Lower leg skin (tissue), 4 donors: ENCODE measurements around the gene CMBL. TPM values are rescaled to one million over a fixed set of nuclear protein-coding genes. Genes with fewer than 3 reads are reported as not detected.

ENCODE experiments used
- DNase-seq, 2 donors: peaks; one replicate each; pipeline ENCODE4 v3.0.0-alpha.2; 2019; ENCODE audit warnings: low spot score in 2 of 2
- H3K4me3 ChIP-seq: fragments of 200-600 bp; sonication (generic); 2 replicates; pipeline ENCODE4 v1.5.1; 2017; ENCODE audit warnings: mild to moderate bottlenecking, low read depth; ENCODE audit not compliant: poor library complexity, severe bottlenecking
- POLR2A ChIP-seq, 2 donors: fragments of 450-650 bp; IDR thresholded peaks; one replicate each; pipeline ENCODE4 v1.6.1; 2016 to 2017; ENCODE audit warnings: antibody characterized with exemption in 2 of 2, mild to moderate bottlenecking in 1 of 2, moderate library complexity in 1 of 2
- WGBS, 2 donors: methylation state at CpG; one replicate each; pipeline ENCODE4 v1.1.5; 2018; 5-methylcytosine and 5-hydroxymethylcytosine counted together
- intact Hi-C: fragments of 100-400 bp; cut with DNase I; formaldehyde crosslinking; loops from one replicate; pipeline ENCODE4 v1.15.0; 2023; ENCODE audit warnings: low total_unique reads
- total RNA-seq, 4 donors: library from RNA; depleted of rRNA; stranded (reverse); fragments of >200 nt; gene quantifications; one replicate each; pipeline ENCODE4 v1.1.0, GENCODE V29; 2016
- TF ChIP-seq, protein P1 (sequence below), 3 donors: fragments of 450-650 bp; IDR thresholded peaks; one replicate each; pipeline ENCODE4 v1.5.1; 2016; ENCODE audit warnings: antibody characterized with exemption in 3 of 3, mild to moderate bottlenecking in 3 of 3, moderate library complexity in 2 of 3

CMBL gene
- total RNA-seq, 4 donors from 2014 or later: 1.8 to 3.2 (median 2.4) TPM

GRCh38 chr5:10339958-10340357 is 32.3 kb upstream of the CMBL start:
- H3K4me3 ChIP-seq: no peak overlapping the region
- WGBS, 2 donors: 85 to 94% methylated on average over 3 of the region's 3 CpGs
- DNase-seq: no peak
- no peak for TF ChIP-seq POLR2A (IDR thresholded peaks at IDR 0.05)
- TF ChIP-seq, protein P1, sequence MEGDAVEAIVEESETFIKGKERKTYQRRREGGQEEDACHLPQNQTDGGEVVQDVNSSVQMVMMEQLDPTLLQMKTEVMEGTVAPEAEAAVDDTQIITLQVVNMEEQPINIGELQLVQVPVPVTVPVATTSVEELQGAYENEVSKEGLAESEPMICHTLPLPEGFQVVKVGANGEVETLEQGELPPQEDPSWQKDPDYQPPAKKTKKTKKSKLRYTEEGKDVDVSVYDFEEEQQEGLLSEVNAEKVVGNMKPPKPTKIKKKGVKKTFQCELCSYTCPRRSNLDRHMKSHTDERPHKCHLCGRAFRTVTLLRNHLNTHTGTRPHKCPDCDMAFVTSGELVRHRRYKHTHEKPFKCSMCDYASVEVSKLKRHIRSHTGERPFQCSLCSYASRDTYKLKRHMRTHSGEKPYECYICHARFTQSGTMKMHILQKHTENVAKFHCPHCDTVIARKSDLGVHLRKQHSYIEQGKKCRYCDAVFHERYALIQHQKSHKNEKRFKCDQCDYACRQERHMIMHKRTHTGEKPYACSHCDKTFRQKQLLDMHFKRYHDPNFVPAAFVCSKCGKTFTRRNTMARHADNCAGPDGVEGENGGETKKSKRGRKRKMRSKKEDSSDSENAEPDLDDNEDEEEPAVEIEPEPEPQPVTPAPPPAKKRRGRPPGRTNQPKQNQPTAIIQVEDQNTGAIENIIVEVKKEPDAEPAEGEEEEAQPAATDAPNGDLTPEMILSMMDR (IDR thresholded peaks at IDR 0.05): no peak
- intact Hi-C loops: no loop called here

GRCh38 chr5:10339058-10339811 is 31.5 kb upstream of the CMBL start:
- DNase-seq: peak in 1 of 2 donors; percentile 75
- 72 to 75% methylated on average over 16 to 19 of the region's 19 CpGs for WGBS, 2 donors
- intact Hi-C loops: no loop called here

DNA sequence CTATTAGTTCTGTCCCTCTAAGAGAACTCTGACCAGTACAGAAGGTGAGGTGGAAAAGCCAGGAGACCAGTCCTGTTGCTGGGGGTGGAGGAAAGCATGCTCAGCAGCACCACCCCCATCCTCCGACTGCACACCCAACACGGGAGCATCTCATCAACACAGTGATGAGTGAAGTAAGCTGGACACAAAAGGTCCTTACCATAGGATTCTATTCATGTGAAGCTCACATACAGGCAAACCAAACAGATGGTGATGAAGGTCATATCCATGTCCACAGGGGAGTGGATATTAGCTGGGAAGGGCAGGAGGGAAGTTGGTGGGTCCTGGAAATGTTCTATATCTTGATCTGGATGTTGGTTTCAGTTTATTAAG is 31.0 kb upstream of the CMBL start:
- WGBS, 2 donors: 84 to 93% methylated on average over 2 of the region's 2 CpGs
- intact Hi-C loops: no loop called here
- peak in 1 of 2 donors; percentile 10 for DNase-seq
- no peak overlapping the region for H3K4me3 ChIP-seq
- no peak for TF ChIP-seq POLR2A (IDR thresholded peaks at IDR 0.05)
- TF ChIP-seq, protein P1 (IDR thresholded peaks at IDR 0.05): no peak

More at GRCh38 chr5:10339058-10339811, 31.5 kb upstream of the CMBL start:
- no peak overlapping the region for H3K4me3 ChIP-seq
- TF ChIP-seq, protein P1 (IDR thresholded peaks at IDR 0.05): no peak
- no peak for TF ChIP-seq POLR2A (IDR thresholded peaks at IDR 0.05)

DNA sequence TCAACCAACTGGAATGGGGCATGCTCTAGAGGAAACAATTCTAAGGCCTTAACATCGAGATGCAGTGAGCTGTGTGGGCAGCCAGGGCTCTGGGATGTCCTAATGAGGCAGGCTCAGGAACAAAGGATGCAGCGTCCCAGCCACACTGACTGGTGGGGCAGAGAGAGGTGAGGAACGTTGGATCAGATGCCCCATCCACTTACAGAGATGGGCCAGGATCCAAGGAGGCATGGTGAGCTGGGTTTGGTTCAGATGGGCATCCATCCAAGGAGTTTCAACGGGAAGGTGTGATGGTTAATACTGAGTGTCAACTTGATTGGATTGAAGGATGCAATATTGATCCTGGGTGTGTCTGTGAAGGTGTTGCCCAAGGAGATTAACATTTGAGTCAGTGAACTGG is 30.3 kb upstream of the CMBL start:
- WGBS, 2 donors: 55 to 70% methylated on average over 4 of the region's 4 CpGs
- DNase-seq: peak in 1 of 2 donors; percentile 59
- no peak for TF ChIP-seq POLR2A (IDR thresholded peaks at IDR 0.05)
- TF ChIP-seq, protein P1 (IDR thresholded peaks at IDR 0.05): no peak
- intact Hi-C loops: no loop called here
- H3K4me3 ChIP-seq: no peak overlapping the region

- WGBS, 2 donors: 94 to 97% methylated on average over 4 of the region's 4 CpGs
- DNase-seq: peak in 1 of 2 donors; percentile 17
- no peak overlapping the region for H3K4me3 ChIP-seq
Measured at GRCh38 chr5:10337107-10337506, 29.4 kb upstream of the CMBL start.

More at GRCh38 chr5:10337107-10337506, 29.4 kb upstream of the CMBL start:
- TF ChIP-seq, protein P1 (IDR thresholded peaks at IDR 0.05): no peak
- no peak for TF ChIP-seq POLR2A (IDR thresholded peaks at IDR 0.05)
- intact Hi-C loops: no loop called here
